NCI-H510A (cell line): ENCODE data around the gene FUBP3.

Experiments
- DNase-seq: peaks from one replicate; lab custom pipeline; 2025; lab: John Stamatoyannopoulos, UW

FUBP3 gene

DNA sequence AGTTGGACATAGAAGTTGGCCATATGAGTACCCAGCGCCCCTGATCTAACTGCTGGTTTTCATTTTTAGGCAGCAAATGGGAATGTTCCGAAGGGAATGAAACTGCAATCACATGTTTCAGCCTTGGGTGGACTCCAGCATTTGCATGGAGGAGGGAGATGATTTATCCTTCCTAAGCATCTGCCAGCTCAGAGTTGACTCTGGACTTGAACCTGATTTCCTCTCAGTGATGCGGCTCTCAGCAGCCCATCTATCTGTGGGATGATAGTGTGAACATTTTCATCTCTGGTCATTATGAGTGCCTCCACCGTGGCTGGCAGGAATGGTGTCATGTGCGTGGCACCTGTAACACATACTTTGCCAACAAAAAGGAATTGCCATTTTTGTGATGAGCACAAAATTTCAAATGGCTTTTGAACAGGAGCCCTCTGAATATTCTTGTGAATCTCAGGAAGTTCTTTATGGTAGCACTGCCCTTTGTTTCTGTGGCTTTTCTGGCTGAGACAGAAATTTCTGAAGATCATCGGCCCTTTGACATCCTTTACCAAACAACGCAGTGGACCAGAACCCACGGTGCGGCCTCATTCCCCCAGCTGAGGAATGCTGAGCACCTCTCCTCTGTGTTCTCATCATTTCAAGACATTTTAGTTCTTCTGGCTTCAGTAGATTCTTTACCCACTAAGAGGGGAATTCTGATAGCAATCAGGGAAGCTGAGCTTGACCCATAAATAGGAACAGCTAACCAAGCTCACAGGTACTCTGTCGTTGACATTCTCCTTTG, 28.5 kb downstream of the FUBP3 start:
- DNase-seq, result no peak

DNA sequence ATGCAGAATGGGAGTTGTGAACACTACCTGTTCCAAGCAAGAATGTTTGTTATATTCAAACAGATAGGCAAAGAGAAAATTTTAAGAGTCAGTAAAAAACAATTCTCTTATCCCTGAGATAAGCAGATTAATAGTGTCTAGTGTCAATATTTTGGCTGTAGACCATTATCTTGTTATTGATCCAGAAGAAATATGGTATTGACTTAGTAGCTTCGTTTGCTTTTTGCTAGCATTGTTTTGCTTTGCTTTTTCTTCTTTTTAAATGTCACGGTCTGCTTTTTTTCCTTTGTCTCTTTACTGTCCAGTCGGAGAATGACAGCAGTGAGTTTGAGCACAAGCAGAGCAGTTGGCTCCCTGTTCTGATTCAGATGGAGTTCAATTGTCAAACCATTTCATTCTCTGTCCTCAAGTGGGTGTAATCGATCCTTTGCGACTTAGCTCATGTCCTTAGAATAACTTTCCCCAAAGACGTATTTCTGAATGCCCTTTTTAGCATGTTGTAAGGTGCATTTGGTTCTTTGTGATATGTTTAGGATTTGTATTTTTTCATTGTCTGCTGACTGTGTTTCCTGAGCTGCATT, 29.3 kb downstream of the FUBP3 start:
- no peak for DNase-seq

DNA sequence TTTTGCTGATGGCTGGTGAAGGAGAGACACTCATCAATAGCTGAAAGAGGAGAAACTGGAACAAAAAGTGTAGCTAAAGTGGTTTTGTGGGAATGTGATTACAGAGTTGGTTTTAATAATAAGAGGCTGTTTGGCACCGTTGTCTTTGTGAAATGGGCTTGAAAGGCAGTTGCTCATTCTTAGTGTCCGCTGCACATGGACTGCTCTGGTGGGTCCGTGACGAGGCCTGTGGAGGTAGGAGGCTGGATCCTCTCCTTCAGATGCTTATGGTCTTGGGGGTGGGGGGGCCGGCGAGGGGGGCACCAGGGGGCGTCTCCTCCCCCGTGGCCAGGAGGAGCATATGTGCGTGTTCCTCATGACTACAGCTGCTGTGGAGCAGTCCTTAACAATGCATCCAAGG, 29.8 kb downstream of the FUBP3 start:
- DNase-seq, result no peak

DNA sequence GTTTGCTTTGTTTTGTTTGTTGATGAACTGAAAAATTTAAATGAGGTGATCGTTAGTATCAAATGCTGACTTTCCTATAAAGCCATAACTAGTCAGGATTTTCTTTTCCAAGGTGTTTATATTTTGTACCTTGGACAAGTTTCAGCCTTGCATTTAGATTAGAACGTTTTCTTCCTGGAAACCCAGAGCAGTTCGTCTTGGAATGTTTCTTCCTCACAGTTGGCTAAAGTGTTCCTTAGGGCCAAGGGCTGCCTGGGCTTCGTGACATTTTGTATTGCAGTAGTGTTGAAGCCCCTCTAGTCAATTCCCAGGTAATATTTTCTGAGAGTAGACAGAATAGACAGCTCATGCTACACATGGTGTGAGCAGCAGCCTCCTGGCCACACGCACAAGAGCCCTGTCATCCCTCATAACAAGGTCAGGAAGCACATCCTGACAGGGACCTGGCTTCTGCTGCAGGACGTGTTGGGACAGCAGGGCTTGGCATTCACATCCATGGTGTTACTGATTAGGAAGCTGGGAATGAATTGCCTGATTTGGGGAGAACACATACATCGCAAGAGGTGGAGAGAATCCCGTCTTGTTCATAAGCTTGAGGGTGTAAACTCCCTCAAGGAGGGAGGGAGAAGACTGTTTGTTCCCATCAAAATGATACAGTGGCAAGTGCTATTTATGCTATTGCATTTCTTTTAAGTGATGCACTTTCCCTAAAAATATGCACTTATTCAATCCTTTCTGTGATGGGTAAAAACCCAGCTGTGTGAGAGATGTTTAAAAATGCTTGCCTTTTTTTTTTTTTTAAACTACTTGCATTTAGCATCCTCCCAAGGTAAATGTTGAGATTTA, 31.7 kb downstream of the FUBP3 start:
- DNase-seq, result no peak

- no peak for DNase-seq
These were observed 37.1 kb downstream of the FUBP3 start for GRCh38 chr9:130616451-130616850.

DNA sequence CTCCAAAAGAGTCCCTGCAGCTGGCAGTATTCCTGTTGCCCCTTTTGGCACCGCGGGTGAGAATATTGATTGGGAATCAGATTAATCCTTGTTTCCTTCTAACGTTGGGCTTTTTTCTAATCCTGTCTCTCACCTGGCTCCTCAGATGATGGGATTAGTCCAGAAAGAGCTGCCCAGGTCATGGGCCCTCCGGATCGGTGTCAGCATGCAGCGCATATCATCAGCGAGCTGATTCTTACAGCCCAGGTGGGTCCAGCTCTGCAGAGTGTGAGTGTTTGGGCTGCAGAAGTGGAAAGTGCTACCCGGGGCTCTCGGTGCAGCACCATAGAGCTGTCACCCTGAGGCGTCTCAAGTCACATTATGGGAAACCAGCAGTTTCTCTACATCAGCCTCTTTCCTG, 44.1 kb downstream of the FUBP3 start:
- DNase-seq, result no peak

DNA sequence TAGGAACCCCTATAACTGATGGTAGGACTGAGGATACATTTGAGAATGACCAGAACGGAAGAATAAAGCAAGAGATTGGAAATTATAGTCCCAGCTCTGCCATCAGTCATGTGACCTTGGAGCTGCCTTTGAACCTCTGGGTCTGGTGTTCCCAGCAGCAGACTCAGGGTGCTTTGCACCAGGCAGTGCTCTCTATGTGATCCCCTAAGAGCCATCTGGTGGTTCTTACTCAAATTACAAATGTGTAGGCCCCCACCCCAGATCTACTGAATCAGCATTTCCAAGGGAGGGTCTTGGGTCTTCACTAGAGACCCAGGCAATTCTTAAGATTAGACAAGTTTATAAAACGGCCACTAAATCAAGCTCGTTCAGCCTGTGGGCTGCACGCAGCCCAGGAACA, 44.8 kb downstream of the FUBP3 start:
- no peak for DNase-seq

DNA sequence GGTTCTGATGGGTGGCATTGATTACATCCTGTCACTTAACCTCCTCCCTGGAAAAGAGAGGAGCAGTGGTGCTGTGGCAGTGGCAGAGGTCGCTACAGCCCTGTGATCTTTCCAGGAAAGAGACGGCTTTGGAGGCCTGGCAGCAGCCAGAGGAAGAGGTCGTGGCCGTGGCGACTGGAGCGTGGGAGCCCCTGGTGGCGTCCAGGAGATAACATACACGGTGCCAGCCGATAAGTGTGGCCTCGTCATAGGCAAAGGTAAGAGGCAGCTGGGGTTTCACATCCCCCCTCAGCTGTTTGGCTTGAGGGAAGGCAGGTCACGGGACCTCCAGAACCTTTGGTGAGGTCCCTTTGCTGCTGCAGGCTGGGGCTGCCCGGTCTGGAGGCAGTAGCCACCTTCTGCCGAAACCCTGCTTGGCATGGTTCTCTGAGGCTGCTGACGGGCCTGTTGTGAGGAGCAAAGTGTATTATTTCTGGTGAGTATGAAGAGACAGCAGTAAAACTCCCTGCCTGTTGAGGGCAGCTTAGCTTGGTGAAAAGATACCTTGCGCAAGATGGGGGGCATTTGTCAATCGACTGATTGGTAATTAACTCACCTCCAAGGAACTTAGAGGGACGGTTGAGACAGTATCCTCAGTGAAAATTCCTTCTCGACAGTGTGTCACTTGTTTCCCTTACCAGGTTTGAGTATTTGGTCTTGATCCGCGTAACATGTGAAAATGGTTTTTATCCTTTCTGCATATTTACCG, 47.0 kb downstream of the FUBP3 start:
- DNase-seq, result no peak

- no peak for DNase-seq
These were observed 47.7 kb downstream of the FUBP3 start for GRCh38 chr9:130627051-130627450.

DNA sequence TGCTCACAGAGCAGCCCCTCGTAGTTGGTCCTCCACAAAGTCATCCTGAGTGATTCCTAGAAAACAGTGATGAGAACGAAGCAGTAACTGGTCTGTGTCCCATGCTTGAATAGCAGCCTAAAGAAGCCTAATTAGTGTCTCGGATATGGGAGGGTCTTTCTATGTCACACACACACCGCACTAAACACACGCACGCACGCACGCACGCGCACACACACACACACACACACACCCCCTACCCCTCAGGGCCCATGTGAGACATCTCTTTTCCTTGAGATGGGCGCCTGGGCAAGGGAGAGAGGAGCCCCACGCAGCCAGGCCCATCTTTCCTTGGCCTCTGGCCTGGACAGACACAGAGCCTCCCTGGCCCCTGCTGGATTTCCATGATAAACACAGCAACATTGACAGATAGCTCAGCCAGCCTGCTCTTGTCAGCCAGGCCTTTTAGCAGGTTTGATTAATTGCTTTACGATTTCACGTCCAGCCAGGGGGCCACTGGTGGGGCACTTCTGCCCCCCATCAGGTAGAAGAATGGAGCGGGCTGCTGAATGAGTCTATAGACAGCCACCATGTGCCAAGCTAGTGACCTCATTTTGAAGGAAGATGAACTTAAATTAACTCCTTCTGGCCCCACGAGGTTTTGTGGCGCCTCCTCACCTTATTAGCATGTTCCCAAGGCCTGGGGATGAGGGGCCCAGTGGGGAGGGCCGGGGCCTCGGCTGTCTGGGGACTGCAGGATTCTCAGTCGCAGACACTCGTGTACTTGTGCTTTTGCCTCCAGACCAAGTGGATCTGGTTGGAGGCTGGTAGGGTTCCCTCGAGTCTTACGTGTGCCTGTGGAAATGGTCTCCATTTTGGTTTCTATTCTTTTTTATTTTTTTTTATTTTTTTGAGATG, 48.8 kb downstream of the FUBP3 start:
- DNase-seq, result no peak

GRCh38 chr9:130629443-130630070, 50.2 kb downstream of the FUBP3 start:
- DNase-seq, result no peak

- DNase-seq, result no peak
These were observed 50.7 kb downstream of the FUBP3 start for GRCh38 chr9:130630071-130630450.

DNA sequence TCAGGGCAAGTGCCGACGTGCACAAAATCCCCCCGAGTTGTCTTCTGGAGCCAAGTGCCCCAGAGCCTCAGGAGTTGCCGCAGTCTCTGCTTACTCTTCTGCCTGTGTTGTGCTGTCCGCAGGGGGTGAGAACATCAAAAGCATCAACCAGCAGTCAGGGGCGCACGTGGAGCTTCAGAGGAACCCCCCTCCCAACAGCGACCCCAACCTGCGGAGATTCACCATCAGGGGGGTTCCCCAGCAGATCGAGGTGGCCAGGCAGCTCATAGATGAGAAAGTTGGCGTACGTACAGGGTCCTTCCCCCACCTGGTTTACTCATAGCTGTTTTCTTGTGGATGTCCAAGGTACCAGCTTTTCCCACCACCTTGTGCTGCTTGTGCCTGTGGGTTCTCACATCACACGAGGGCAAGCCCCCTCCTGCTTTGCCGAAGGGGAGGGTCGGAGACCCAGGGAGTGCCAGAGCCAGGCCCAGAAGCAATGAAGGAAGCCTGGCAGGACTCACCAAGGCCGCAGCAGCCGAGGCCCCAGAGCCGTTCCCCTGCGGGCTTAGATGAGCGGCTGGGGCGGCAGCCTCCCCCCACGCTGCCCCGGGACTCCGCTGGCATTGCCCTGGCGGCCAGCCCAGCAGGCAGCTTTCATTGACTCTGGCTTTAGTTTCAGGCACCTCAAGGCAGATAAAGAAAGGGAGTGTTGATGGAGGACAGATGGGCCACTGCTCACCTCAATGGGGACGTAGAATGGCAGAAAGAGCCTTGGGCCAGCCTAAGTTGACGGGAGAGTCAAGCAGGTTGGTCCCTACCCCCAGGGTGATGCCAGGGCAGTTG, 51.3 kb downstream of the FUBP3 start:
- no peak for DNase-seq

- DNase-seq, result no peak
These were observed 52.1 kb downstream of the FUBP3 start for GRCh38 chr9:130631331-130632080.

DNA sequence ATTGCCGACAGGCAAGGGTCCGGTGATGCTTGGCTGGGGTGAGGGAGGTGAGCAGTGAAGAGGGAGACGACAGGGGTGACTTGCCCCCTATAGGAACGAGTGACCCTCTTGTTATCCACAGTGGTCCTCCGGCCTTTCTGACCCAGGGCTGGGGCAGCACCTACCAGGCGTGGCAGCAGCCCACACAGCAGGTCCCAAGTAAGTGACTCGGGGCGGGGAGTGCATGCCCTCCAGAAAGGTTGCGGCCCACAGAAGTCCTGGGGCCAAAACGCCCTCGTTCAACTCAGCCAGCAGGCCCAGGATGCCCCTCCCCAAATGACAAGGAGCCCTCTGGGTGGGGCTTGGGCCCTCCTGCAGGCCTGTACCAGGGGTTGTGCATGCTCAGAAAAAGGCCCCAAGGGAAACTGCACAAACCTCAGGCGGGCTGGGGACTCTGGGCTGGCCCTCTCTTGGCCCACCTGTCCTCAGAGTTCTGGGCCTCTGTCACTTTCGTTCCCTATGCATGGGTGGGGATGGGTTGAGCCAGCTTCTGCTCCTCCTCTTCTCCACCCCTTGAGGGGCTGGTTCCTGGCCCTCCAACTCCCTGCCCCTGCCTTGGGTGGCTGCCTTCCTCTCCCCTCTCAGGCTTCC, 52.8 kb downstream of the FUBP3 start:
- no peak for DNase-seq

DNA sequence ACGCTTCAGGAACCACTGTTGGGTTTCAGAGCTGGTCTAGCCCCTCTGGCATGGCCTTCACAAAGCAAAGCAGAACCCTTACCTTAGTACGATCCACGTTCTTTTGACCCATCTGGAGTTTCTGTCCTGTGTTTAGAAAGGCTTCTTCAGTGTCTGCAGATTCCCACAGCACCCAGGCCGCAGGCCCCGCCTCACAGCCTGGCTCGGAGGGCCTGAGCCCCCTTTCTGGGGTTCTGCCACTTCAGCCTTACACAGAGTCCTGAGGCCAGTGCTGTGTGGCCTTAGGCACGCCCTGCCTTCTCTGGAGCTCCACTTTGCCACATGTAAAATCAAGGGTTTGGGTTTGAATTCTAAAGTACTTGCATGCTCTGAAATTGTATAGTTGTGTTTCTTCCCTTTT, 53.5 kb downstream of the FUBP3 start:
- no peak for DNase-seq

GRCh38 chr9:130633336-130634190, 54.2 kb downstream of the FUBP3 start:
- no peak for DNase-seq
